GM10266 (cell line): ENCODE results near the gene IKZF1.

Source experiments
- DNase-seq: peaks from one replicate; pipeline ENCODE4 v3.0.0; 2012; ENCODE audit errors: extremely low spot score
- CTCF ChIP-seq: IDR thresholded peaks from 2 replicates; pipeline ENCODE4 v1.5.1; 2012; ENCODE audit warnings: mild to moderate bottlenecking, low read depth; ENCODE audit not compliant: control insufficient read depth, insufficient read depth; ENCODE audit errors: missing control alignments

The IKZF1 gene

GRCh38 chr7:50436133-50436806 lies 131.8 kb downstream of the IKZF1 start:
- no peak for DNase-seq

GRCh38 chr7:50446542-50446960 lies 142.0 kb downstream of the IKZF1 start:
- TF ChIP-seq CTCF: no peak
- no peak for DNase-seq

More at GRCh38 chr7:50436133-50436806, 131.8 kb downstream of the IKZF1 start:
- no peak for TF ChIP-seq CTCF

GRCh38 chr7:50448823-50449222 lies 144.3 kb downstream of the IKZF1 start:
- no peak for TF ChIP-seq CTCF
- DNase-seq: peak; percentile 51

- no peak for DNase-seq
- no peak for TF ChIP-seq CTCF
Measured at GRCh38 chr7:50449501-50449880, 145.0 kb downstream of the IKZF1 start.

GRCh38 chr7:50449881-50450589 lies 145.5 kb downstream of the IKZF1 start, which contains the start of gene FIGNL1:
Gene FIGNL1, minus strand, starts transcription at chr7:50450350. Its CDS starts 3,063 bp downstream, at chr7:50447287.
- peak; percentile 88 for DNase-seq
- no peak for TF ChIP-seq CTCF

- no peak for TF ChIP-seq CTCF
- DNase-seq: peak; percentile 42
Measured at GRCh38 chr7:50450590-50451032, 146.1 kb downstream of the IKZF1 start.
